H1 (cell line): ENCODE results near the gene PPP2R3A.

Experiments used
- CBX5 ChIP-seq: fragments of 300-800, 300-1000 bp; sonication (generic); IDR thresholded peaks from 2 replicates; pipeline ENCODE4 v1.7.1; 2016; ENCODE audit warnings: antibody characterized with exemption, low read length, low read depth
- CTCF ChIP-seq, 3 experiments: IDR thresholded peaks; 1 replicate in 2 of 3; 2 replicates in 1 of 3; pipeline versions ENCODE4 v1.5.1 to v1.6.1; 2011; ENCODE audit warnings: low read length in 3 of 3, mild to moderate bottlenecking in 3 of 3, inconsistent platforms in 2 of 3, low read depth in 1 of 3, moderate library complexity in 1 of 3; ENCODE audit not compliant: insufficient read depth in 1 of 3; ENCODE audit errors: control extremely low read depth in 1 of 3
- EP300 ChIP-seq, 2 experiments: IDR thresholded peaks; 1 replicate in 1 of 2; 2 replicates in 1 of 2; pipeline ENCODE4 v1.6.1; 2011 to 2012; ENCODE audit warnings: low read depth in 2 of 2, low read length in 2 of 2, mild to moderate bottlenecking in 2 of 2, borderline replicate concordance in 1 of 2, inconsistent platforms in 1 of 2, moderate library complexity in 1 of 2
- MAFK ChIP-seq: IDR thresholded peaks from 2 replicates; pipeline ENCODE4 v1.6.1; 2012; ENCODE audit warnings: low read depth, mild to moderate bottlenecking, improper control_type of control experiment, low read length
- POLR2A ChIP-seq, 2 experiments: IDR thresholded peaks; 1 replicate in 1 of 2; 2 replicates in 1 of 2; pipeline ENCODE4 v1.6.1; 2011; ENCODE audit warnings: low read depth in 2 of 2, low read length in 2 of 2, mild to moderate bottlenecking in 2 of 2; ENCODE audit errors: control extremely low read depth in 1 of 2
- POLR2AphosphoS5 ChIP-seq: IDR thresholded peaks from 2 replicates; pipeline ENCODE4 v1.6.1; 2011; ENCODE audit warnings: low read depth, low read length
- POU5F1 ChIP-seq: IDR thresholded peaks from 2 replicates; pipeline ENCODE4 v1.6.1; 2011; ENCODE audit warnings: low read depth, mild to moderate bottlenecking, low read length, moderate library complexity
- SP1 ChIP-seq: IDR thresholded peaks from 2 replicates; pipeline ENCODE4 v1.6.1; 2011; ENCODE audit warnings: low read depth, low read length
- SRF ChIP-seq: IDR thresholded peaks from 2 replicates; pipeline ENCODE4 v1.6.1; 2011; ENCODE audit warnings: mild to moderate bottlenecking, low read depth, low read length, moderate library complexity
- TCF12 ChIP-seq: IDR thresholded peaks from 2 replicates; pipeline ENCODE4 v1.6.1; 2011; ENCODE audit warnings: low read depth, mild to moderate bottlenecking, low read length
- USF2 ChIP-seq: IDR thresholded peaks from 2 replicates; pipeline ENCODE4 v1.6.1; 2011; ENCODE audit warnings: low read length, improper control_type of control experiment

- TF ChIP-seq POLR2AphosphoS5, result no peak
- no peak for TF ChIP-seq EP300 (IDR thresholded peaks at IDR 0.05; ENCODE audit: borderline replicate concordance in 1 of 2, low read depth in 2 of 2, low read length in 2 of 2)
- TF ChIP-seq CTCF (IDR thresholded peaks at IDR 0.05; ENCODE audit: control extremely low read depth in 1 of 3, insufficient read depth in 1 of 3, low read depth in 1 of 3, low read length in 3 of 3), result no peak
- no peak for TF ChIP-seq SP1
- TF ChIP-seq MAFK, result no peak
- TF ChIP-seq POLR2A (IDR thresholded peaks at IDR 0.05; ENCODE audit: control extremely low read depth in 1 of 2, low read depth in 2 of 2, low read length in 2 of 2), result no peak
- TF ChIP-seq CBX5, result no peak
- no peak for TF ChIP-seq USF2
- no peak for TF ChIP-seq TCF12
- no peak for TF ChIP-seq POU5F1
- TF ChIP-seq SRF, result no peak
Observed at GRCh38 chr3:136048068-136048467, 82.5 kb downstream of the PPP2R3A start.
